A549 treated with Hydrocortisone at 1 μM for 4 hours (cell line): ENCODE results near the gene POLR1G. TPM values are rescaled to one million over a fixed set of nuclear protein-coding genes. Genes with fewer than 3 reads are reported as not detected.

Experiments
- total RNA-seq: library from RNA; stranded (reverse); fragments of 200-300 nt; extraction: Qiagen RNA extraction; gene quantifications from 5 replicates; pipeline ENCODE4 v1.2.3, GENCODE V29; 2022

Gene POLR1G, protein sequence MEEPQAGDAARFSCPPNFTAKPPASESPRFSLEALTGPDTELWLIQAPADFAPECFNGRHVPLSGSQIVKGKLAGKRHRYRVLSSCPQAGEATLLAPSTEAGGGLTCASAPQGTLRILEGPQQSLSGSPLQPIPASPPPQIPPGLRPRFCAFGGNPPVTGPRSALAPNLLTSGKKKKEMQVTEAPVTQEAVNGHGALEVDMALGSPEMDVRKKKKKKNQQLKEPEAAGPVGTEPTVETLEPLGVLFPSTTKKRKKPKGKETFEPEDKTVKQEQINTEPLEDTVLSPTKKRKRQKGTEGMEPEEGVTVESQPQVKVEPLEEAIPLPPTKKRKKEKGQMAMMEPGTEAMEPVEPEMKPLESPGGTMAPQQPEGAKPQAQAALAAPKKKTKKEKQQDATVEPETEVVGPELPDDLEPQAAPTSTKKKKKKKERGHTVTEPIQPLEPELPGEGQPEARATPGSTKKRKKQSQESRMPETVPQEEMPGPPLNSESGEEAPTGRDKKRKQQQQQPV
- total RNA-seq: 45.2 to 51.3 TPM (median 49.5 TPM) in 5 replicates

GRCh38 chr19:45406226-45407090, at the start of gene POLR1G:
POLR1G (plus strand) TSS chr19:45406644; CDS start chr19:45406697, 53 bp downstream.

DNA sequence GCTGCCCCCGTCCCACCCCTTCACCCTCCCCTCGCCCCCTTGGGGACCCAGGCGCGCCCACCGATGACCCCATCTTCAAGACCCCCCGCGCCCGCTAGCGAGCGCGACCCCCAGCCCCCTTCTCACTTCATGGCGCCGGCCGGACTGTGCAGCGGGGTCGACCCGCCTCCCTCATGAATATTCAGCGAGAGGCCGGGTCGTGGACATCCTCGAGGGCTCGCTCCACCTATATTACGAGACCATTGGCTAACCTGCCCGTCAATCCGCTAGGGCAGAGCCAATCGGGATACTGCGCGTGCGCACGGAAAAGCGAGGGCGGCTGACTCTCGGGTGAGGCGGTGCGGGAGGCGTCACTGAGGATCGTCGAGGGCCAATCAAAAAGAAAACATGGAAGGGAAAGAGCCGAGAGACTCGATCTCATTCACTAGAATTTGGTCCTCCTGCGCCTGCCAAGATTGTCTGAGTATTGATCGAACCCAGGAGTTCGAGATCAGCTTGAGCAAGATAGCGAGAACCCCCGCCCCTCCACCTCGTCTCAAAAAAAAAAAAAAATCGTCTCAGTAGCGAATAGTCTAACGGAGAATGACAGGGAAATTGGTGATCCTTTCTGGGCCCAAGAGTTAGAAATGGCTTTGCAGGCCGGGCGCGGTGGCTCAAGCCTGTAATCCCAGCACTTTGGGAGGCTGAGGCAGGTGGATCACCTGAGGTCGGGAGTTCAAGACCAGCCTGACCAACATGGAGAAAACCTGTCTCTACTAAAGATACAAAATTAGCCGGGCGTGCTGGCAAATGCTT, 35.8 kb upstream of the POLR1G start, which contains the start of gene ERCC2:
TSS of gene ERCC2 (minus strand) at position 164 of the 795 bp plus-strand sequence. CDS start at position 131, 33 bp downstream.

GRCh38 chr19:45404557-45405434, 1.6 kb upstream of the POLR1G start, which contains the start of gene PPP1R13L:
PPP1R13L (minus strand) TSS chr19:45405069; CDS start chr19:45398318, 6,751 bp downstream.

DNA sequence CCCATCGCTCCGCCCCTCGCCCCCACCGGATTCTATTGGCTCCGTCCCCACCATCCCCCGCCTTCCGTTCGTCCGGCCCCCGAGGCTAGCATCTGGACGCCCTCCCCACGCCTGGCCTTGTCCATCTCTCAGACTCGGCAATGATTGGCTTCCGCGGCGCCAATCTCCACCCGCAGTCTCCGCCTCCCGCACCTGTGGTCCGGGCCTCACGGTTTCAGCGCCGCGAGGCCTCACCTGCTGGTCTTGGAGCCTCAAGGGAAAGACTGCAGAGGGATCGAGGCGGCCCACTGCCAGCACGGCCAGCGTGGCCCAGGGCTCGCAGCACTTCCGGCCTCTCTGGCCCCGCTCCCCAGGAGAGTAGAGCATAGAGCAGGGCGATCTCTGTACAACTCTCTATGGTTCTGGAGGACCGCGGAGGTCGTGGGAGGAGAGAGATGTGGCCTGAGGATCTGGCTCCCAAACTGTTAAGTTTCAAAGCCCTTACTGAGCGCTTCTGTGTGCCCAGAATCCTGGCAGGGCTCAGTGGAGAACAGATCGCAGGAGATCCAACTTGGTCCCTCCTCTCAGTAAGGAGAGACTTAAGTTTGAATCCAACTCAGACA, 17.2 kb downstream of the POLR1G start, which contains the start of gene ERCC1:
TSS of gene ERCC1 (minus strand) at position 329 of the 602 bp plus-strand sequence. CDS start 543 bp downstream, outside the sequence.

Other genes starting within 250 kb of the POLR1G start
- gene NKPD1, start 245.7 kb upstream of the POLR1G start, total RNA-seq: 0.56 to 0.90 TPM (median 0.77 TPM) in 5 replicates
- gene TRAPPC6A, start 228.4 kb upstream of the POLR1G start, total RNA-seq: 37.4 to 50.6 TPM (median 40.1 TPM) in 5 replicates
- 25.7 to 31.9 TPM (median 29.7 TPM) in 5 replicates for gene BLOC1S3, start 227.9 kb upstream of the POLR1G start, total RNA-seq
- gene EXOC3L2, start 161.2 kb upstream of the POLR1G start, total RNA-seq: 1.5 to 2.5 TPM (median 2.0 TPM) in 5 replicates
- 6.7 to 12.7 TPM (median 8.1 TPM) in 5 replicates for gene MARK4, start 155.4 kb upstream of the POLR1G start, total RNA-seq
- 0.05 TPM in 1 of 5 replicates, not detected in the others for gene CKM, start 83.8 kb upstream of the POLR1G start, total RNA-seq
- 0.69 to 1.4 TPM (median 0.89 TPM) in 5 replicates for gene KLC3, start 65.9 kb upstream of the POLR1G start, total RNA-seq
- 11.1 to 13.3 TPM (median 12.3 TPM) in 5 replicates for gene ERCC2, start 36.1 kb upstream of the POLR1G start, total RNA-seq
- 33.6 to 48.1 TPM (median 40.0 TPM) in 5 replicates for gene PPP1R13L, start 1.6 kb upstream of the POLR1G start, total RNA-seq
- gene ERCC1, start 17.3 kb downstream of the POLR1G start, total RNA-seq: 140 to 173 TPM (median 163 TPM) in 5 replicates
- gene FOSB, start 61.4 kb downstream of the POLR1G start, total RNA-seq: 10.5 to 18.6 TPM (median 11.7 TPM) in 5 replicates
- 10.0 to 15.5 TPM (median 12.0 TPM) in 5 replicates for gene RTN2, start 90.4 kb downstream of the POLR1G start, total RNA-seq
- 6.8 to 9.0 TPM (median 7.4 TPM) in 5 replicates for gene PPM1N, start 91.8 kb downstream of the POLR1G start, total RNA-seq
- 201 to 246 TPM (median 235 TPM) in 5 replicates for gene VASP, start 100.8 kb downstream of the POLR1G start, total RNA-seq
- gene OPA3, start 178.2 kb downstream of the POLR1G start, total RNA-seq: 14.6 to 19.6 TPM (median 18.2 TPM) in 5 replicates
- gene GPR4, start 195.6 kb downstream of the POLR1G start, total RNA-seq: 0.29 to 0.56 TPM (median 0.38 TPM) in 5 replicates
- gene EML2, start 232.8 kb downstream of the POLR1G start, total RNA-seq: 21.5 to 28.3 TPM (median 26.4 TPM) in 5 replicates